ENCODE data around the gene FAM234A.

The FAM234A gene

GRCh38 chr16:307691-308312 lies 73.2 kb downstream of the FAM234A start:
- H3K4me3 ChIP-seq (replicated peaks; ENCODE audit: low read depth, low read length) = no peak overlapping the region
- TF ChIP-seq CTCF (IDR thresholded peaks at IDR 0.05; ENCODE audit: low read length, missing control alignments) = no peak
- no peak for DNase-seq (ENCODE audit: low read depth)

GRCh38 chr16:309476-309875 lies 74.9 kb downstream of the FAM234A start:
- TF ChIP-seq CTCF (IDR thresholded peaks at IDR 0.05; ENCODE audit: low read length, missing control alignments) = no peak
- no peak overlapping the region for H3K4me3 ChIP-seq (replicated peaks; ENCODE audit: low read depth, low read length)
- no peak for DNase-seq (ENCODE audit: low read depth)

- H3K4me3 ChIP-seq (replicated peaks; ENCODE audit: low read depth, low read length) = no peak overlapping the region
- no peak for TF ChIP-seq CTCF (IDR thresholded peaks at IDR 0.05; ENCODE audit: low read length, missing control alignments)
- no peak for DNase-seq (ENCODE audit: low read depth)
Measured at GRCh38 chr16:311725-312124, 77.1 kb downstream of the FAM234A start.

GRCh38 chr16:314351-314750 lies 79.7 kb downstream of the FAM234A start:
- TF ChIP-seq CTCF (IDR thresholded peaks at IDR 0.05; ENCODE audit: low read length, missing control alignments) = no peak
- DNase-seq (ENCODE audit: low read depth) = no peak
- no peak overlapping the region for H3K4me3 ChIP-seq (replicated peaks; ENCODE audit: low read depth, low read length)

- TF ChIP-seq CTCF (IDR thresholded peaks at IDR 0.05; ENCODE audit: low read length, missing control alignments) = no peak
- no peak overlapping the region for H3K4me3 ChIP-seq (replicated peaks; ENCODE audit: low read depth, low read length)
- DNase-seq (ENCODE audit: low read depth) = no peak
Measured at GRCh38 chr16:314795-315299, 80.2 kb downstream of the FAM234A start.

Measured in fibroblast of pulmonary artery (primary cell).